HG02678 (cell line): Measurements from ENCODE around the gene DCAF5.
"Not testable (repeated sequence)": the region's sequence is repeated elsewhere in the genome, so short reads cannot be mapped to it uniquely, and the experiment has no call there.

Experiments used
- ATAC-seq: cut with Tn5 transposase; IDR thresholded peaks from one replicate; pipeline ENCODE4 v1.9.1; 2021; ENCODE audit warnings: mild to moderate bottlenecking, moderate library complexity; ENCODE audit not compliant: unreplicated experiment

Gene DCAF5

GRCh38 chr14:69097974-69098373 lies 54.9 kb downstream of the DCAF5 start:
- ATAC-seq, result no peak

- no peak for ATAC-seq
Measured at GRCh38 chr14:69096781-69097475, 56.0 kb downstream of the DCAF5 start.

- no peak for ATAC-seq
Measured at GRCh38 chr14:69096246-69096645, 56.7 kb downstream of the DCAF5 start.

GRCh38 chr14:69094481-69094880 lies 58.4 kb downstream of the DCAF5 start:
- ATAC-seq, result no peak

- ATAC-seq, result no peak
Measured at GRCh38 chr14:69093631-69094421, 59.1 kb downstream of the DCAF5 start.

- ATAC-seq, result no peak
Measured at GRCh38 chr14:69092840-69093422, 60.0 kb downstream of the DCAF5 start.

- ATAC-seq, result no peak
Measured at GRCh38 chr14:69091695-69092094, 61.2 kb downstream of the DCAF5 start.

GRCh38 chr14:69091006-69091405 lies 61.9 kb downstream of the DCAF5 start:
- ATAC-seq, result no peak

- no peak for ATAC-seq
Measured at GRCh38 chr14:69090187-69090789, 62.6 kb downstream of the DCAF5 start.

GRCh38 chr14:69089046-69089445 lies 63.9 kb downstream of the DCAF5 start:
- no peak for ATAC-seq

GRCh38 chr14:69088586-69088985 lies 64.3 kb downstream of the DCAF5 start:
- ATAC-seq, result no peak

- no peak for ATAC-seq
Measured at GRCh38 chr14:69087061-69087461, 65.9 kb downstream of the DCAF5 start.

GRCh38 chr14:69086537-69086936 lies 66.4 kb downstream of the DCAF5 start:
- no peak for ATAC-seq

GRCh38 chr14:69084023-69084422 lies 68.9 kb downstream of the DCAF5 start:
- ATAC-seq, result no peak

GRCh38 chr14:69083181-69083580 lies 69.7 kb downstream of the DCAF5 start:
- ATAC-seq, result no peak

- no peak for ATAC-seq
Measured at GRCh38 chr14:69081271-69081670, 71.6 kb downstream of the DCAF5 start.

GRCh38 chr14:69079747-69080146 lies 73.2 kb downstream of the DCAF5 start:
- no peak for ATAC-seq

GRCh38 chr14:69079188-69079742 lies 73.7 kb downstream of the DCAF5 start:
- ATAC-seq, result no peak

- no peak for ATAC-seq
Measured at GRCh38 chr14:69077841-69078240, 75.1 kb downstream of the DCAF5 start.

- not testable (repeated sequence) for ATAC-seq
Measured at GRCh38 chr14:69077185-69077584, 75.7 kb downstream of the DCAF5 start.

GRCh38 chr14:69076341-69076740 lies 76.6 kb downstream of the DCAF5 start:
- no peak for ATAC-seq
